HepG2 (cell line): ENCODE results near the gene GPR87. TPM values are rescaled to one million over a fixed set of nuclear protein-coding genes. Genes with fewer than 3 reads are reported as not detected.

Source experiments
- ATAC-seq: fragments of 200-7000 bp; cut with Tn5 transposase; 3 replicates; pipeline ENCODE4 v1.9.1; 2020; ENCODE audit warnings: mild to moderate bottlenecking, moderate library complexity
- BruUV-seq: library from RNA; stranded (reverse); fragments of 400-500 nt; replicated peaks from 2 replicates; lab custom pipeline; 2021; lab: Mats Ljungman, UMichigan
- CTCF ChIA-PET: fragments of 300-600 bp; formaldehyde crosslinking; extraction: SDS; loops from one replicate; lab custom pipeline; 2021; ENCODE audit warnings: low total read pairs, inconsistent platforms, low intra/inter-chr PET ratio; lab: Yijun Ruan, JAX
- POLR2A ChIA-PET: fragments of 350-600 bp; sonication (Branson Sonifier 250); formaldehyde crosslinking; loops from one replicate; lab custom pipeline; 2020; ENCODE audit warnings: antibody characterized with exemption, inconsistent platforms; lab: Yijun Ruan, JAX
- DNase-seq: peaks from one replicate; pipeline ENCODE4 v3.0.0-alpha.2; 2015; ENCODE audit warnings: low spot score
- FAIRE-seq: peaks from 3 replicates; lab custom pipeline; 2011; peaks lifted over from hg19 to GRCh38; lab: Jason Lieb, UNC
- H2AFZ ChIP-seq: one replicate; pipeline ENCODE4 v1.6.1; 2011; ENCODE audit warnings: low read length, inconsistent platforms
- H3K27ac ChIP-seq: fragments of 300-600 bp; 3 replicates; pipeline ENCODE4 v1.8.0; 2011; ENCODE audit warnings: mixed run types, mild to moderate bottlenecking, mixed read lengths, low read length, inconsistent platforms; ENCODE audit not compliant: insufficient read depth; ENCODE audit errors: extremely low read length
- H3K27me3 ChIP-seq, 2 experiments: fragments of 200-600 bp in 1 of 2; 2 replicates in 1 of 2; 3 replicates in 1 of 2; pipeline versions ENCODE4 v1.6.0 to v1.8.0; 2011; ENCODE audit warnings: low read length in 2 of 2, mild to moderate bottlenecking in 2 of 2, moderate library complexity in 2 of 2, inconsistent platforms in 1 of 2; ENCODE audit not compliant: insufficient read depth in 2 of 2, control insufficient read depth in 1 of 2
- H3K36me3 ChIP-seq, 2 experiments: fragments of 200-600 bp in 1 of 2; replicated peaks in 1 of 2; 2 replicates in 1 of 2; 3 replicates in 1 of 2; pipeline versions ENCODE4 v1.5.1 to v1.8.0; 2011; ENCODE audit warnings: low read length in 2 of 2, inconsistent platforms in 1 of 2; ENCODE audit not compliant: insufficient read depth in 2 of 2, control insufficient read depth in 1 of 2
- H3K4me1 ChIP-seq: 2 replicates; pipeline ENCODE4 v1.5.1; 2012; ENCODE audit warnings: low read length, inconsistent platforms; ENCODE audit not compliant: insufficient read depth
- H3K4me2 ChIP-seq: 2 replicates; pipeline ENCODE4 v1.6.0; 2011; ENCODE audit warnings: low read depth, low read length, inconsistent platforms
- H3K4me3 ChIP-seq, 3 experiments: fragments of 200-600 bp in 1 of 3; sonication (generic), shearing (Covaris generic) in 1 of 3; replicated peaks in 1 of 3; 2 replicates each; pipeline ENCODE4 v1.5.1; 2011 to 2016; ENCODE audit warnings: low read length in 3 of 3, inconsistent platforms in 2 of 3, low read depth in 2 of 3, mild to moderate bottlenecking in 2 of 3, control low read depth in 1 of 3, mixed read lengths in 1 of 3; ENCODE audit not compliant: insufficient read depth in 1 of 3
- H3K79me2 ChIP-seq: one replicate; pipeline ENCODE4 v1.6.1; 2011; ENCODE audit warnings: low read length, inconsistent platforms; ENCODE audit not compliant: insufficient read depth
- H3K9ac ChIP-seq: 2 replicates; pipeline ENCODE4 v1.6.0; 2011; ENCODE audit warnings: mild to moderate bottlenecking, low read depth, low read length, inconsistent platforms; ENCODE audit not compliant: insufficient read depth
- H3K9me3 ChIP-seq: 2 replicates; pipeline ENCODE4 v1.5.1; 2012; ENCODE audit warnings: mild to moderate bottlenecking, low read length
- H4K20me1 ChIP-seq: 2 replicates; pipeline ENCODE4 v1.6.0; 2011; ENCODE audit warnings: inconsistent platforms, mild to moderate bottlenecking, low read length, moderate library complexity; ENCODE audit not compliant: insufficient read depth
- CERS6 ChIP-seq: sonication (generic); formaldehyde crosslinking; IDR thresholded peaks from 2 replicates; pipeline ENCODE4 v1.5.0; 2020; ENCODE audit warnings: missing genetic modification reagents
- CHCHD3 ChIP-seq: sonication (generic); formaldehyde crosslinking; IDR thresholded peaks from 2 replicates; pipeline ENCODE4 v1.8.0; 2022; ENCODE audit warnings: mild to moderate bottlenecking, missing genetic modification reagents, moderate library complexity
- CREB3 ChIP-seq: sonication (generic); formaldehyde crosslinking; IDR thresholded peaks from 2 replicates; pipeline ENCODE4 v1.5.0; 2020; ENCODE audit warnings: missing genetic modification reagents
- FOXO1 ChIP-seq: sonication (generic); formaldehyde crosslinking; IDR thresholded peaks from 2 replicates; pipeline ENCODE4 v1.4.0; 2020; ENCODE audit warnings: missing genetic modification reagents
- NFKBIZ ChIP-seq: IDR thresholded peaks from 2 replicates; pipeline ENCODE4 v1.6.1; 2018; ENCODE audit warnings: missing genetic modification reagents, missing compliant biosample characterization
- PAXIP1 ChIP-seq: sonication (generic); formaldehyde crosslinking; conservative IDR thresholded peaks from 2 replicates; pipeline ENCODE4 v1.4.0; 2020; ENCODE audit warnings: mild to moderate bottlenecking, missing genetic modification reagents, moderate library complexity
- PHF5A ChIP-seq: IDR thresholded peaks from one replicate; pipeline ENCODE4 v1.6.1; 2018; ENCODE audit warnings: low read depth, missing genetic modification reagents; ENCODE audit not compliant: unreplicated experiment
- SALL1 ChIP-seq: sonication (generic); formaldehyde crosslinking; IDR thresholded peaks from 2 replicates; pipeline ENCODE4 v1.8.0; 2022; ENCODE audit warnings: mild to moderate bottlenecking, missing genetic modification reagents
- ZBTB7B ChIP-seq: sonication (generic); formaldehyde crosslinking; IDR thresholded peaks from 2 replicates; pipeline ENCODE4 v1.4.0; 2020; ENCODE audit warnings: missing genetic modification reagents
- ZFP41 ChIP-seq: sonication (generic); formaldehyde crosslinking; IDR thresholded peaks from 2 replicates; pipeline ENCODE4 v1.4.0; 2020; ENCODE audit warnings: mild to moderate bottlenecking, missing genetic modification reagents, borderline replicate concordance
- ZNF33B ChIP-seq: sonication (generic); formaldehyde crosslinking; IDR thresholded peaks from 2 replicates; pipeline ENCODE4 v1.5.1; 2020; ENCODE audit warnings: mild to moderate bottlenecking, missing genetic modification reagents
- ZNF605 ChIP-seq: sonication (generic); formaldehyde crosslinking; IDR thresholded peaks from 2 replicates; pipeline ENCODE4 v1.8.0; 2022; ENCODE audit warnings: mild to moderate bottlenecking, missing genetic modification reagents
- ZNF746 ChIP-seq: sonication (generic); formaldehyde crosslinking; IDR thresholded peaks from 2 replicates; pipeline ENCODE4 v1.8.0; 2022; ENCODE audit warnings: mild to moderate bottlenecking, missing genetic modification reagents
- ZNF780A ChIP-seq: sonication (generic); formaldehyde crosslinking; IDR thresholded peaks from 2 replicates; pipeline ENCODE4 v1.8.0; 2022; ENCODE audit warnings: mild to moderate bottlenecking, missing genetic modification reagents, moderate library complexity
- WGBS: methylation state at CpG from one replicate; pipeline ENCODE4 v1.1.6; 2017; ENCODE audit warnings: low lambda C conversion rate; 5-methylcytosine and 5-hydroxymethylcytosine counted together
- in situ Hi-C: cut with HindIII; loops from 2 replicates; pipeline ENCODE4 v1.10.0; 2017; ENCODE audit warnings: low pct_unique_long_range_greater_than_20kb; ENCODE audit not compliant: extremely low pct_ligation_motif_present
- intact Hi-C: fragments of 100-400 bp; cut with micrococcal nuclease; formaldehyde crosslinking; loops from one replicate; pipeline ENCODE4 v1.10.0; 2022; ENCODE audit not compliant: unreplicated experiment
- polyA plus RNA-seq, 8 experiments: library from polyadenylated mRNA; depleted of rRNA in 3 of 8; stranded (reverse) in 7 of 8; unstranded in 1 of 8; fragments of >200 nt; fragmentation: Illumina TruSeq in 4 of 8; extraction: Trizol in 4 of 8; gene quantifications; 2 replicates each; pipeline versions ENCODE4 v1.2.1 to v1.2.3, GENCODE V29; 2011 to 2016; ENCODE audit warnings: low read depth in 4 of 8, missing spikeins in 1 of 8, mixed read lengths in 1 of 8; ENCODE audit not compliant: insufficient read depth in 1 of 8
- total RNA-seq, 5 experiments: library from RNA; depleted of rRNA; stranded (reverse); fragments of >200 nt; fragmentation: Illumina TruSeq; extraction: Trizol; gene quantifications; 2 replicates each; pipeline ENCODE4 v1.2.3, GENCODE V29; 2016; ENCODE audit warnings: low read depth in 1 of 5
- TF ChIP-seq, protein P1 (sequence below): sonication (generic); formaldehyde crosslinking; IDR thresholded peaks from 2 replicates; pipeline ENCODE4 v1.5.0; 2020; ENCODE audit warnings: mild to moderate bottlenecking, low read depth, missing genetic modification reagents, borderline replicate concordance
- TF ChIP-seq, protein P2 (sequence below): sonication (generic); formaldehyde crosslinking; IDR thresholded peaks from 2 replicates; pipeline ENCODE4 v1.4.0; 2020; ENCODE audit warnings: missing genetic modification reagents

GPR87 gene
- total and polyA plus RNA-seq, 2 of the 13 experiments (the other 11 are each of a cell fraction or from before 2014, with no cell fraction given) = not detected

GRCh38 chr3:151248772-151249337, 67.8 kb downstream of the GPR87 start:
- in situ Hi-C loops = no loop called here
- CTCF ChIA-PET = no interaction called here

More at GRCh38 chr3:151248772-151249337, 67.8 kb downstream of the GPR87 start:
- Histone ChIP-seq H3K4me1 (no peaks in the 10 kb centered on the region), H3K9ac (no peak overlapping the region), H3K9me3 (no peaks in the 10 kb centered on the region), H3K4me3 (no peak overlapping the region), H3K4me2 (no peak overlapping the region), H3K27ac (no peak overlapping the region), H2AFZ (no peak overlapping the region), H3K36me3 (no peaks in the 10 kb centered on the region), H4K20me1 (no peaks in the 10 kb centered on the region), H3K27me3 (no peaks in the 10 kb centered on the region), H3K79me2 (no peaks in the 10 kb centered on the region)
- intact Hi-C loops = no loop called here
- WGBS = 0% methylated on average over 3 of the region's 3 CpGs
- TF ChIP-seq NFKBIZ (CRISPR knock-in tag) = no peak
- TF ChIP-seq ZNF746 (CRISPR knock-in tag) = no peak
- no peak for TF ChIP-seq ZFP41 (CRISPR knock-in tag)
- no peak for TF ChIP-seq ZNF780A (CRISPR knock-in tag)
- no peak for TF ChIP-seq ZNF33B
- TF ChIP-seq CREB3 (CRISPR knock-in tag) = no peak
- TF ChIP-seq PHF5A (CRISPR knock-in tag) = no peak
- TF ChIP-seq, protein P1, sequence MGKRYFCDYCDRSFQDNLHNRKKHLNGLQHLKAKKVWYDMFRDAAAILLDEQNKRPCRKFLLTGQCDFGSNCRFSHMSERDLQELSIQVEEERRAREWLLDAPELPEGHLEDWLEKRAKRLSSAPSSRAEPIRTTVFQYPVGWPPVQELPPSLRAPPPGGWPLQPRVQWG (CRISPR knock-in tag) = no peak
- no peak for TF ChIP-seq CERS6 (CRISPR knock-in tag)
- no peak for TF ChIP-seq CHCHD3 (CRISPR knock-in tag)
- TF ChIP-seq PAXIP1 (CRISPR knock-in tag) = no peak
- TF ChIP-seq SALL1 (CRISPR knock-in tag) = no peak
- TF ChIP-seq ZBTB7B = no peak
- TF ChIP-seq, protein P2, sequence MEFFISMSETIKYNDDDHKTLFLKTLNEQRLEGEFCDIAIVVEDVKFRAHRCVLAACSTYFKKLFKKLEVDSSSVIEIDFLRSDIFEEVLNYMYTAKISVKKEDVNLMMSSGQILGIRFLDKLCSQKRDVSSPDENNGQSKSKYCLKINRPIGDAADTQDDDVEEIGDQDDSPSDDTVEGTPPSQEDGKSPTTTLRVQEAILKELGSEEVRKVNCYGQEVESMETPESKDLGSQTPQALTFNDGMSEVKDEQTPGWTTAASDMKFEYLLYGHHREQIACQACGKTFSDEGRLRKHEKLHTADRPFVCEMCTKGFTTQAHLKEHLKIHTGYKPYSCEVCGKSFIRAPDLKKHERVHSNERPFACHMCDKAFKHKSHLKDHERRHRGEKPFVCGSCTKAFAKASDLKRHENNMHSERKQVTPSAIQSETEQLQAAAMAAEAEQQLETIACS (CRISPR knock-in tag) = no peak
- TF ChIP-seq ZNF605 (CRISPR knock-in tag) = no peak
- TF ChIP-seq FOXO1 (CRISPR knock-in tag) = no peak
- no peak for ATAC-seq
- DNase-seq = no peak
- POLR2A ChIA-PET = no interaction called here
- FAIRE-seq = no peak
- no TSS peak for BruUV-seq
